Vagina (tissue), 2 donors: Measurements from ENCODE around the gene TMEM190. TPM values are rescaled to one million over a fixed set of nuclear protein-coding genes. Genes with fewer than 3 reads are reported as not detected.

Experiments
- DNase-seq, 2 donors: peaks; one replicate each; pipeline ENCODE4 v3.0.0-alpha.2; 2017; ENCODE audit errors: extremely low spot score in 2 of 2
- H3K27ac ChIP-seq: fragments of 200-600 bp; sonication (generic); one replicate; pipeline ENCODE4 v1.5.1; 2019
- H3K27me3 ChIP-seq: fragments of 200-600 bp; sonication (generic); one replicate; pipeline ENCODE4 v1.5.1; 2019
- H3K36me3 ChIP-seq, 2 donors: fragments of 200-600 bp; sonication (generic); one replicate each; pipeline ENCODE4 v1.5.1; 2017 to 2019
- H3K4me1 ChIP-seq: fragments of 200-600 bp; sonication (generic); one replicate; pipeline ENCODE4 v1.5.1; 2019
- H3K4me3 ChIP-seq, 2 donors: fragments of 200-600 bp; sonication (generic); 1 replicate in 1 of 2; 2 replicates in 1 of 2; pipeline ENCODE4 v1.5.1; 2016 to 2019
- H3K9me3 ChIP-seq: fragments of 200-600 bp; sonication (generic); one replicate; pipeline ENCODE4 v1.5.1; 2019
- POLR2A ChIP-seq, 2 donors: fragments of 450-650 bp; IDR thresholded peaks; one replicate each; pipeline ENCODE4 v1.6.1; 2017; ENCODE audit warnings: antibody characterized with exemption in 2 of 2, mild to moderate bottlenecking in 2 of 2, moderate library complexity in 2 of 2
- POLR2AphosphoS5 ChIP-seq, 2 donors: sonication (generic); formaldehyde crosslinking; IDR thresholded peaks; one replicate each; pipeline ENCODE4 v1.9.0; 2017; ENCODE audit warnings: antibody characterized with exemption in 2 of 2, mild to moderate bottlenecking in 2 of 2, low read depth in 1 of 2; ENCODE audit not compliant: insufficient read depth in 1 of 2
- intact Hi-C: fragments of 100-400 bp; cut with DNase I; formaldehyde crosslinking; loops from one replicate; pipeline ENCODE4 v1.15.1; 2023
- total RNA-seq: library from RNA; depleted of rRNA; stranded (reverse); fragments of >200 nt; gene quantifications from one replicate; pipeline ENCODE4 v1.2.3, GENCODE V29; 2016
- TF ChIP-seq, protein P1 (sequence below), 3 experiments: fragments of 450-650 bp in 2 of 3; fragments of 200-600 bp in 1 of 3; sonication (generic) in 1 of 3; IDR thresholded peaks; one replicate each; pipeline ENCODE4 v1.5.1; 2017 to 2019; ENCODE audit warnings: antibody characterized with exemption in 3 of 3, mild to moderate bottlenecking in 2 of 3, moderate library complexity in 2 of 3

The TMEM190 gene
- total RNA-seq, 1 donor from 2014 or later = not detected

DNA sequence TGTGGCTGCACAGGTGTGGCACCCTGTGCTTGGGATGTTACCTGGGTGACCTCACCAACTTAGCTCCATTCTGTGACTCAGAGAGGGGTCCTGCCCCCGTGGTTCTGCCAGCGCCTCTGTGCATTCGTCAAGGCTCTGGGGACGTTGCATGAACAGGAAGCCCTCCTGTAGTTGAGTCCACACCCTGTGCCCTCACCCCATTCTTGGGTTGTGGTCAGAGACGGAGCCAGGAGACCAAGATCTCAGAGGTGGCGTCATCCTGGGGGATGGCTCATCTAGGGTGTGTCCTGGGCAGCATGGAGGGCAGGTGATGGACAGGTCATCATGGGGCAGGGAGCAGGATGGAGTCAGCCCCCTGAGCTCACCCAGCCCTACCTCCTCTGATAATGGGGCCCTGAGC is 24.6 kb upstream of the TMEM190 start:
- Histone ChIP-seq H3K4me3 (no peak overlapping the region), H3K27ac (no peak overlapping the region), H3K36me3 (peaks cover 0 to 3% of the 10 kb centered on the region in 2 donors), H3K9me3 (no peaks in the 10 kb centered on the region), H3K4me1 (peaks cover 23% of the 10 kb centered on the region), H3K27me3 (peaks cover 14% of the 10 kb centered on the region)
- no peak for DNase-seq
- TF ChIP-seq POLR2AphosphoS5 (IDR thresholded peaks at IDR 0.05; ENCODE audit: insufficient read depth in 1 of 2, low read depth in 1 of 2) = no peak
- intact Hi-C loops = no loop called here

DNA sequence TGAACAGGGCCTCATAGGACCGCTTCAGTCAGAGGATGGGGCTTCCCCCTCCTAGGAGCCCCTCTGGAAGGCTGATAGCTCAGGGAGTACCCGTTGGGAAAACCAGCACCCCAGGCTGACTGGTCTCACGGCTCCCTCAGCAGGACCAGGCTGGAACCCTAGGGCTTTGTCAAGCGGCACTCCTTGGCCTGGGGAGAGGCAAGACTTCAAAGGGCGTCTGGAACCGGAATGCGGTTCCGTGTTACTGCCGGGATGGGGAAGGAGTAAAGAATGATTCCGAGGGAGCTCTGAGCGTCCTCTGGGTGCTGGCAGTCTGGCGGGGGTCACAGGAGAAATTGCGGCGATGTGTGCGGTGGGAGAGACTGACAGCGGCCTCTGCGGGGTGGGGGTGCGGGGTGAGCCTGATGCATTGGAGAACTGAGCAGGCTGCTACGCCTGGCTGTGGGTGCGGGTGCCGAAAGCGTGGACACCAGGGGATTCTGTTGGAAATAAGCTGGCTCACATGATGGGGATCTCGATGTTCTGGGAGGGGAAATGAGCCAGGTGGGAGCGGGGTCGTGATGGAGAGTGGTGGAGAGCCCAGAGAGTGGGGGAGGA is 24.0 kb upstream of the TMEM190 start:
- H3K9me3 ChIP-seq = no peaks in the 10 kb centered on the region
- H3K27ac ChIP-seq = no peak overlapping the region
- H3K36me3 ChIP-seq = no peaks in the 10 kb centered on the region
- intact Hi-C loops = no loop called here
- peaks cover 14% of the 10 kb centered on the region for H3K27me3 ChIP-seq
- TF ChIP-seq POLR2AphosphoS5 (IDR thresholded peaks at IDR 0.05; ENCODE audit: insufficient read depth in 1 of 2, low read depth in 1 of 2) (no peak), POLR2A (IDR thresholded peaks at IDR 0.05) (no peak)
- TF ChIP-seq, protein P1, sequence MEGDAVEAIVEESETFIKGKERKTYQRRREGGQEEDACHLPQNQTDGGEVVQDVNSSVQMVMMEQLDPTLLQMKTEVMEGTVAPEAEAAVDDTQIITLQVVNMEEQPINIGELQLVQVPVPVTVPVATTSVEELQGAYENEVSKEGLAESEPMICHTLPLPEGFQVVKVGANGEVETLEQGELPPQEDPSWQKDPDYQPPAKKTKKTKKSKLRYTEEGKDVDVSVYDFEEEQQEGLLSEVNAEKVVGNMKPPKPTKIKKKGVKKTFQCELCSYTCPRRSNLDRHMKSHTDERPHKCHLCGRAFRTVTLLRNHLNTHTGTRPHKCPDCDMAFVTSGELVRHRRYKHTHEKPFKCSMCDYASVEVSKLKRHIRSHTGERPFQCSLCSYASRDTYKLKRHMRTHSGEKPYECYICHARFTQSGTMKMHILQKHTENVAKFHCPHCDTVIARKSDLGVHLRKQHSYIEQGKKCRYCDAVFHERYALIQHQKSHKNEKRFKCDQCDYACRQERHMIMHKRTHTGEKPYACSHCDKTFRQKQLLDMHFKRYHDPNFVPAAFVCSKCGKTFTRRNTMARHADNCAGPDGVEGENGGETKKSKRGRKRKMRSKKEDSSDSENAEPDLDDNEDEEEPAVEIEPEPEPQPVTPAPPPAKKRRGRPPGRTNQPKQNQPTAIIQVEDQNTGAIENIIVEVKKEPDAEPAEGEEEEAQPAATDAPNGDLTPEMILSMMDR (IDR thresholded peaks at IDR 0.05) = no peak
- H3K4me1 ChIP-seq = peaks cover 23% of the 10 kb centered on the region
- no peak overlapping the region for H3K4me3 ChIP-seq
- no peak for DNase-seq

DNA sequence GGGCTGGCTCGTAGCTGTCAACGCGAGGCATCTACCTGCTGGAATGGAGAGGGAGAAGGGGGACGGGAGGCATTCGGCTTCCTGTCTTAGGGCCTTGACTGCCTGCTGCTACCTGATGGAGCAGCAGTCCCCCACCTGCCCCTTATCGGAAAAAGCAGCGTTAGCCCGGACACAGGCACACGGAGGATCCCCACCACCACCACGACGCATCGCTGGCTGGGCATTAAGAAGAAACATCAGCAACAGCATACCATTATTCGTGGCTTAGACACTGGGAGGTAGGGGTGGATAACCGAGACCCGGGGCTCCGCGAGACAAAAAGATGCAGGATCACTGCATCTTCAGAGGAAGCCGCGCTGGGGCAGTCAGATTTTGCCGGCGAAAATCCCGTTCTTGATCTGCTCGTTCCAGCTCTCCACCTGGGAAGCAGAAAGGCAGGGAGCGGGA is 23.2 kb upstream of the TMEM190 start:
- H3K4me1 ChIP-seq = peaks cover 23% of the 10 kb centered on the region
- peaks cover 14% of the 10 kb centered on the region for H3K27me3 ChIP-seq
- H3K9me3 ChIP-seq = no peaks in the 10 kb centered on the region
- TF ChIP-seq, protein P1 (IDR thresholded peaks at IDR 0.05) = no peak
- TF ChIP-seq POLR2A (IDR thresholded peaks at IDR 0.05) (no peak), POLR2AphosphoS5 (IDR thresholded peaks at IDR 0.05; ENCODE audit: insufficient read depth in 1 of 2, low read depth in 1 of 2) (no peak)
- no peak overlapping the region for H3K27ac ChIP-seq
- no peak for DNase-seq
- no peaks in the 10 kb centered on the region for H3K36me3 ChIP-seq
- intact Hi-C loops = no loop called here
- H3K4me3 ChIP-seq = peak overlapping the region; percentile 22 to 34

DNA sequence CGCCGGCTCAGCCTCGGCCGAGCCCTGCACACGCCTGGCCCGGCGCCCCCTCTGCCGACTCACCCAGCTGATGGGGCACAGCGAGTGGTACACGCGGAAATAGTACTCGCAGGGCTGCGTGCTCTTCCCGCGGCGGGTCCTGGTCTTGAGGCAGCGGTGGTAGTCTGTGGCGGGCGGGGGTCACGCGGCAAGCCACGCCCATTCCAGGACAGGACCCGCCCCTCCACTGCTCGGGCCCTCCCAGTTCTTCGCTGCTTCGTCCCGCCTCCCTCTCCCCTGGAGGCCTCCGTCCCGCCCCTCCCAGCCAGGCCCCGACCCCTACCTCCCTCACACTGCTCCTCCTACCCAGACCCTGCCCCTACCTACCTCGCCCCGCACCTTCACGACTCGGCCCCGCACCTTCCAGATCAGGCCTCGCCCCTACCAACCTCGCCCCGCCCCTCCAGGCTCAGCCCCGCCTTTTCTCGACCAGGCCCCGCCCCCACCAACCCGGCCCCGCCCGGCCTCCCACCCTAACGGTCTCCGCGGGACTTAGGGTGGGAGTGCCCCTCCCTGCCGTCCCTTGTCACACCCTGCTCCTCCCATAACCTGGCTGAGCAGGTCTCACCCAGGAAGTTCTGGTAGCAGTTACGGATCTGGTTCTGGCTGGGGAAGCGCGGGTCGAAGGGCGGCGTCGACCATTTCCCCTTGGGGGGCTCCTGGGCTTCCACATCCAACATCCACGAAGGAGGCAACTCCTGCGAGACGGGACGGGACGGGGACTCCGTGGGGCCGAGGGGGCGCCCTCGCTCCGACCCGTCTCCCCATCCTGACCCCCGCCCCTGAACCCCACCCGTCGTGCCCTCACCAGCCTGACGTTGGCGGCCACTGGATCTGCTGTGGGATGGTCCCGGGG is 22.6 kb upstream of the TMEM190 start:
- no peaks in the 10 kb centered on the region for H3K36me3 ChIP-seq
- no peak for DNase-seq
- peak overlapping the region; percentile 22 to 34 for H3K4me3 ChIP-seq
- H3K4me1 ChIP-seq = peaks cover 23% of the 10 kb centered on the region
- peaks cover 14% of the 10 kb centered on the region for H3K27me3 ChIP-seq
- TF ChIP-seq, protein P1 (IDR thresholded peaks at IDR 0.05) = no peak
- peak in 1 of 2 donors; percentile 18 for TF ChIP-seq POLR2AphosphoS5 (IDR thresholded peaks at IDR 0.05; ENCODE audit: insufficient read depth in 1 of 2, low read depth in 1 of 2)
- intact Hi-C loops = no loop called here
- H3K27ac ChIP-seq = no peak overlapping the region
- H3K9me3 ChIP-seq = no peaks in the 10 kb centered on the region

DNA sequence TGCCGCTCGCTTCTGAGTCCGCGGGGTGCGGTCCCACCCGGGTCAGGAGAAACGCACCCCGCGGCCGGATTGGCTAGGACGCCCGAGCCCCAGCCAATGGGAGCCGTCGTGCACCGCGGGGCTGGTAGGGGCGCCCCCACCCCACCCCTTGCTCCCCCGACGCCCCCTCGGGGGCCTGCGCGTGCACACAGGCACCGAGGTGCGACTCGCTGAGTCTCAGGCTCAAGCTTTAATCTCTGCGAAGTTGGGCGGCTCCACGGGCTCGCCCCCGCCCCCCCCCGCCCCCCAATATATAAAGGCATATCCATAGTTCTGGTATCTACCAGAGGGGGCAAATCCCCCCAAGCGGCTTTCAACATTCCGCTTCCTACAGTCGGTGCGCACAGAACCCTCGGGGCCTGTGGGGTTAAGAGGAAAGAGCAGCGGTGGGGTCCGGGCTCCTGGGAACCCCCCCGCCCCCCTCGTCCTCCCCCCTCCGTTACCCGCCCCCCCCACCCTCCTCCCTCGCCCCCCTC is 21.9 kb upstream of the TMEM190 start, which contains the start of gene COX6B2:
Gene COX6B2 (minus strand): TSS at position 22 of the 515 bp plus-strand sequence. CDS start 198 bp downstream, outside the sequence.
- no peaks in the 10 kb centered on the region for H3K9me3 ChIP-seq
- intact Hi-C loops = no loop called here
- no peaks in the 10 kb centered on the region for H3K36me3 ChIP-seq
- H3K4me3 ChIP-seq = peak within 1 kb of the TSS; percentile 22 to 34
- no peak for DNase-seq
- no peak within 1 kb of the TSS for H3K27ac ChIP-seq
- H3K4me1 ChIP-seq = peaks cover 23% of the 10 kb centered on the region
- TF ChIP-seq POLR2A (IDR thresholded peaks at IDR 0.05) (no peak), POLR2AphosphoS5 (IDR thresholded peaks at IDR 0.05; ENCODE audit: insufficient read depth in 1 of 2, low read depth in 1 of 2) (no peak)
- TF ChIP-seq, protein P1 (IDR thresholded peaks at IDR 0.05) = no peak
- H3K27me3 ChIP-seq = peaks cover 14% of the 10 kb centered on the region
